Lower leg skin (tissue), 4 donors: Measurements from ENCODE around the gene HOXC12. TPM values are rescaled to one million over a fixed set of nuclear protein-coding genes. Genes with fewer than 3 reads are reported as not detected.
A peak's percentile ranks its signal among the peaks of the same experiment; 100 is the strongest.

Experiments
- DNase-seq, 2 donors: peaks; one replicate each; pipeline ENCODE4 v3.0.0-alpha.2; 2019; ENCODE audit warnings: low spot score in 2 of 2
- H3K4me3 ChIP-seq: fragments of 200-600 bp; sonication (generic); 2 replicates; pipeline ENCODE4 v1.5.1; 2017; ENCODE audit warnings: mild to moderate bottlenecking, low read depth; ENCODE audit not compliant: poor library complexity, severe bottlenecking
- POLR2A ChIP-seq, 2 donors: fragments of 450-650 bp; IDR thresholded peaks; one replicate each; pipeline ENCODE4 v1.6.1; 2016 to 2017; ENCODE audit warnings: antibody characterized with exemption in 2 of 2, mild to moderate bottlenecking in 1 of 2, moderate library complexity in 1 of 2
- WGBS, 2 donors: methylation state at CpG; one replicate each; pipeline ENCODE4 v1.1.5; 2018; 5-methylcytosine and 5-hydroxymethylcytosine counted together
- intact Hi-C: fragments of 100-400 bp; cut with DNase I; formaldehyde crosslinking; loops from one replicate; pipeline ENCODE4 v1.15.0; 2023; ENCODE audit warnings: low total_unique reads
- total RNA-seq, 4 donors: library from RNA; depleted of rRNA; stranded (reverse); fragments of >200 nt; gene quantifications; one replicate each; pipeline ENCODE4 v1.1.0, GENCODE V29; 2016
- TF ChIP-seq, protein P1 (sequence below), 3 donors: fragments of 450-650 bp; IDR thresholded peaks; one replicate each; pipeline ENCODE4 v1.5.1; 2016; ENCODE audit warnings: antibody characterized with exemption in 3 of 3, mild to moderate bottlenecking in 3 of 3, moderate library complexity in 2 of 3

The HOXC12 gene
- total RNA-seq, 4 donors from 2014 or later, result 4.4 to 13.6 (median 6.5) TPM

GRCh38 chr12:53935383-53936341, 19.0 kb upstream of the HOXC12 start:
- TF ChIP-seq POLR2A (IDR thresholded peaks at IDR 0.05), result no peak
- TF ChIP-seq, protein P1, sequence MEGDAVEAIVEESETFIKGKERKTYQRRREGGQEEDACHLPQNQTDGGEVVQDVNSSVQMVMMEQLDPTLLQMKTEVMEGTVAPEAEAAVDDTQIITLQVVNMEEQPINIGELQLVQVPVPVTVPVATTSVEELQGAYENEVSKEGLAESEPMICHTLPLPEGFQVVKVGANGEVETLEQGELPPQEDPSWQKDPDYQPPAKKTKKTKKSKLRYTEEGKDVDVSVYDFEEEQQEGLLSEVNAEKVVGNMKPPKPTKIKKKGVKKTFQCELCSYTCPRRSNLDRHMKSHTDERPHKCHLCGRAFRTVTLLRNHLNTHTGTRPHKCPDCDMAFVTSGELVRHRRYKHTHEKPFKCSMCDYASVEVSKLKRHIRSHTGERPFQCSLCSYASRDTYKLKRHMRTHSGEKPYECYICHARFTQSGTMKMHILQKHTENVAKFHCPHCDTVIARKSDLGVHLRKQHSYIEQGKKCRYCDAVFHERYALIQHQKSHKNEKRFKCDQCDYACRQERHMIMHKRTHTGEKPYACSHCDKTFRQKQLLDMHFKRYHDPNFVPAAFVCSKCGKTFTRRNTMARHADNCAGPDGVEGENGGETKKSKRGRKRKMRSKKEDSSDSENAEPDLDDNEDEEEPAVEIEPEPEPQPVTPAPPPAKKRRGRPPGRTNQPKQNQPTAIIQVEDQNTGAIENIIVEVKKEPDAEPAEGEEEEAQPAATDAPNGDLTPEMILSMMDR (IDR thresholded peaks at IDR 0.05), result no peak
- intact Hi-C loops, result no loop called here
- no peak for DNase-seq
- H3K4me3 ChIP-seq, result no peak overlapping the region
- 54 to 56% methylated on average over 49 of the region's 49 CpGs for WGBS, 2 donors

- WGBS, 2 donors, result 56 to 58% methylated on average over 12 of the region's 12 CpGs
- intact Hi-C loops, result no loop called here
- DNase-seq, result no peak
- no peak overlapping the region for H3K4me3 ChIP-seq
- TF ChIP-seq, protein P1 (IDR thresholded peaks at IDR 0.05), result no peak
- TF ChIP-seq POLR2A (IDR thresholded peaks at IDR 0.05), result no peak
These were observed 17.6 kb upstream of the HOXC12 start for GRCh38 chr12:53937099-53937498.

GRCh38 chr12:53937596-53938325, 16.9 kb upstream of the HOXC12 start:
- 25 to 29% methylated on average over 23 of the region's 23 CpGs for WGBS, 2 donors

DNA sequence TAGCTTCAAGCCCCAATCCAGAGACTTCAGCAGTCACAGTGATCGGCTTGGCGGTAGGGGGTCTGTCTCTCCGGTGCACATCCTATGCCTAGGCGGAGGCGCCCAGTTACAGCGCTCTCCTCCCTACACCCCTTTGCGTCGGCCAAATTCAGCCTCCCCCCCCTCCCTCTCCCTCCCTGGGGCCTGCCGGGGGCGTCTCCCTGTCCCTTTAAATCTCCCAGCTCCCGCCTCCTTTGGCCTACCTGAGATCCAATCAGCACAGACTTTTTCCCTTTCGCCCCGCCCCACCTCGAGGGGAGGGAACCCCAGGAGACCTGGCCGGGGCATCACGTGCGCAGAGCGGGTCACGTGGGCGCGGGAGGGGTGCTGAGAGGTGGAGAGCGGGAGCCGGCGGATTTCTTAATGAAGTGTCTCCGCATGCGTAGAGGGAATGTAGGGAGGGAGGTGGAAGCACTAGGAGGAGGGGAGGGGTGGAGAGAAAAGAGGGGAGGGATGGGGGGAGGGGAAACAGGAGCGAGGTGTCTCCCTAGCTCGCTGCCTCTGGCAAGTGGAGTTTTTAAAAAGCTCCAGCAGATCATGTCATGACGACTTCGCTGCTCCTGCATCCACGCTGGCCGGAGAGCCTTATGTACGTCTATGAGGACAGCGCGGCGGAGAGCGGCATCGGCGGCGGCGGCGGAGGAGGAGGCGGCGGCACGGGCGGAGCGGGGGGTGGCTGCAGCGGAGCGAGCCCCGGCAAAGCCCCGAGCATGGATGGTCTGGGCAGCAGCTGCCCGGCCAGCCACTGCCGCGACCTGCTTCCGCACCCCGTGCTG, 16.2 kb upstream of the HOXC12 start, which contains the start of gene HOXC13:
Gene HOXC13, plus strand, starts transcription at position 506 of the 815 bp plus-strand sequence. Its CDS starts 76 bp downstream, at position 582.
- intact Hi-C loops, result no loop called here
- peak within 1 kb of the TSS; percentile 35 for H3K4me3 ChIP-seq
- WGBS, 2 donors, result 2 to 4% methylated on average over 47 to 54 of the region's 56 CpGs
- TF ChIP-seq, protein P1 (IDR thresholded peaks at IDR 0.05), result no peak
- no peak for TF ChIP-seq POLR2A (IDR thresholded peaks at IDR 0.05)
- DNase-seq, result peak; percentile 94 to 97

More at GRCh38 chr12:53937596-53938325, 16.9 kb upstream of the HOXC12 start:
- H3K4me3 ChIP-seq, result no peak overlapping the region
- intact Hi-C loops, result no loop called here
- TF ChIP-seq POLR2A (IDR thresholded peaks at IDR 0.05), result no peak
- TF ChIP-seq, protein P1 (IDR thresholded peaks at IDR 0.05), result no peak
- no peak for DNase-seq
